RWPE1 (cell line): ENCODE measurements around the gene PRKCH.

ENCODE experiments used
- CTCF ChIA-PET: fragments of 350-600 bp; sonication (Branson Sonifier 250); formaldehyde crosslinking; extraction: SDS; loops from one replicate; lab custom pipeline; 2021; lab: Yijun Ruan, JAX
- POLR2A ChIA-PET: fragments of 400-600 bp; formaldehyde crosslinking; extraction: SDS; loops from one replicate; lab custom pipeline; 2020; ENCODE audit warnings: antibody characterized with exemption; ENCODE audit not compliant: low non-redundant PET; lab: Yijun Ruan, JAX
- DNase-seq: peaks from one replicate; pipeline ENCODE4 v3.0.0; 2012; ENCODE audit warnings: low spot score
- H3K27ac ChIP-seq: fragments of 450-650 bp; 2 replicates; pipeline ENCODE4 v1.5.1; 2017
- TF ChIP-seq, protein P1 (sequence below): fragments of 450-650 bp; conservative IDR thresholded peaks from 2 replicates; pipeline ENCODE4 v1.5.1; 2017; ENCODE audit warnings: low read depth, mild to moderate bottlenecking

The PRKCH gene

DNA sequence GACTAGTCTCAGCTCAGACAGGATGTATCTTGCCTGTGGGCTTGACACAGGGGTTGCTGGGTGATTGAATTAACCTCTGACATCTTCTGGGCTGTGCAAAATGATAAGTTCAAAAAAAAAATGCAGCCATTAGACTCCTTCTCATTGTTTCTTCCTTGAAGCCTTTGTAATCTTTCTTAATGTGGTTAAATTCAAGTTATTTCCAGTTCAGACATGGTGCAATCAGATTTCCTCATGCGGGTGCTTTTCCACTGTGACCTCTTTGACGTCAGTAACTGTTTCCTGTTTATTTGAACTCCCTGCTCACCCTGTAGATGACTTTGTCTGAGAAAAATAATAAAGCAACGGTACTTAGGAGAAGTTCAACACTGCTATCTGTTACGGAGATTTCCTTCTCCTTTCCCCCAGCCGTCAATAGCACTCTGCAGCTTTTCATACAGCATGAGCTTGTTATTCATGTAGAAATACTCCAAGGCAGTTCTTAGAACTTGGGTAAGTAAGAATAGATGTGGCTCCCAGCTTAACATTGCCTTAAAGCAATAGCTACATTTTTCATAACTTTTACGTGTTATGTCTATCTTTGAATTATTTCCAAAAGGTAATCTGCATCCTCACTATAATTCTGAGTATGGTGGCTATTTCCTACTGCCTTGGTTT lies 155.5 kb downstream of the PRKCH start:
- no peak overlapping the region for H3K27ac ChIP-seq
- TF ChIP-seq, protein P1, sequence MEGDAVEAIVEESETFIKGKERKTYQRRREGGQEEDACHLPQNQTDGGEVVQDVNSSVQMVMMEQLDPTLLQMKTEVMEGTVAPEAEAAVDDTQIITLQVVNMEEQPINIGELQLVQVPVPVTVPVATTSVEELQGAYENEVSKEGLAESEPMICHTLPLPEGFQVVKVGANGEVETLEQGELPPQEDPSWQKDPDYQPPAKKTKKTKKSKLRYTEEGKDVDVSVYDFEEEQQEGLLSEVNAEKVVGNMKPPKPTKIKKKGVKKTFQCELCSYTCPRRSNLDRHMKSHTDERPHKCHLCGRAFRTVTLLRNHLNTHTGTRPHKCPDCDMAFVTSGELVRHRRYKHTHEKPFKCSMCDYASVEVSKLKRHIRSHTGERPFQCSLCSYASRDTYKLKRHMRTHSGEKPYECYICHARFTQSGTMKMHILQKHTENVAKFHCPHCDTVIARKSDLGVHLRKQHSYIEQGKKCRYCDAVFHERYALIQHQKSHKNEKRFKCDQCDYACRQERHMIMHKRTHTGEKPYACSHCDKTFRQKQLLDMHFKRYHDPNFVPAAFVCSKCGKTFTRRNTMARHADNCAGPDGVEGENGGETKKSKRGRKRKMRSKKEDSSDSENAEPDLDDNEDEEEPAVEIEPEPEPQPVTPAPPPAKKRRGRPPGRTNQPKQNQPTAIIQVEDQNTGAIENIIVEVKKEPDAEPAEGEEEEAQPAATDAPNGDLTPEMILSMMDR, result no peak
- POLR2A ChIA-PET, result no interaction called here
- CTCF ChIA-PET, result interaction anchor here (1.1 kb wide), 1 partner anchor 25 kb away, joined by 3 read pairs; no protein-coding TSS in a partner anchor
- DNase-seq, result peak; percentile 36

DNA sequence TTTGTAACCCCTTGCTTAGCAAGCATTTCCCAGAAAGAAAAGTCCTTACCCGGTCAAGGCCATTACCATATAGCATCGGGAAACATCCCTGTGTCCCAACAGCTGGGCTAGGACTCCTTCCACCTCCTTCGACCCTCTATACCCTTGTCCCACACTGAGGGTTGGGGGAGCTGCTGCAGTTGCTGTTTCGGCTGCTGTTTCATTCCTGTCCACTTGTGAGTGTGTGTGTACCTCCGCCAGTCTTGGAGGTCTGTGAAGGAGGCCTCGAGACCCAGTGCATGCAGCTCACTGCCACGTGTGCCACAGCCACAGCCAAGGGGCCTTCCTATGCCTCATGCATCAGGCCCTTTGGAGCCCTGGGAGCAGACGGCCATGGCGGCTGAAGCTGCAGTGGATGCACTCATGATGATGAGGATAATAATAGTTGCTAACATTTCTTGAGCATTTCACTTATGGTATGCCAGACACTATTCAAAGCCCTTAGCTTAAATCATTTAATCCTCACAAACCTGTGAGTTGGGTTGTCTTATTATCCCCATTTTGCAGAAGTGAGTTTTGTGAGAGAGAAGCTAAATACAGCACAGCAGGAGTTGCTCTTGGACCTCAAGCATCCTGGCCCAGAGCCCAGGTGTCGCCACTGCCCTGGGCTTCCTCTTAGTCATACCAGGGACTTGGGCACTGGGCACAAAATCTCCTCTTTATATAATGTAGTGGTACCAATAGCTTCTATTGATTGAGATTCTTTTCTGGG lies 156.5 kb downstream of the PRKCH start:
- no peak for DNase-seq
- CTCF ChIA-PET, result interaction anchor here (0.5 to 1.1 kb wide), 3 partner anchors 24 to 241 kb away, joined by 3 read pairs; no protein-coding TSS in a partner anchor
- POLR2A ChIA-PET, result no interaction called here
- peak overlapping the region; percentile 70 for H3K27ac ChIP-seq
- TF ChIP-seq, protein P1, result no peak

DNA sequence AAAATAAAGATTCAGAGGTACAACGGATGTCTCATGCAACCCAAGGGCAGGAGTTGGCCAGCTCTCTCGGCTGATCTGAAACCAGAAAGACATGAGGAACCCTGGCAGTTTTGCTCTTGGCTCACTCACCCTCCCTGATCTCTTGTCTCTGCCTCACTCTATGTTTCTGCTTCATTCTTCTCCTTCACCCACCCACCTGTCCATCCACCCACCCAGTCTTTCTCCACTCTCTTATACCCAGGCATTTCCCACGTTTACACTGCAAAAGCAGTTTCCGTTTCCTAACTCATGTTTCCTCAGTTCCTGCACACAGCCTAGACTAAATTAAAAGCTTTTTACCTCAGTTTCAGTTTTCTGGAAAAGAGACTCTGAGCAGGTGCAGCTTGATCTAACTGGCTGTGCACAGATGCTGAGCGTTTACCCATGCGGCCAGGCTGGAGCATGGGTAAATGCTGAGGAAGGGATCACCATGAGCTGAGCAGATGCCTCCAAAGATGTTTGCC lies 157.6 kb downstream of the PRKCH start:
- no peak for DNase-seq
- H3K27ac ChIP-seq, result peak overlapping the region; percentile 70
- TF ChIP-seq, protein P1, result no peak
- ChIA-PET POLR2A (no interaction called here), CTCF (no interaction called here)

DNA sequence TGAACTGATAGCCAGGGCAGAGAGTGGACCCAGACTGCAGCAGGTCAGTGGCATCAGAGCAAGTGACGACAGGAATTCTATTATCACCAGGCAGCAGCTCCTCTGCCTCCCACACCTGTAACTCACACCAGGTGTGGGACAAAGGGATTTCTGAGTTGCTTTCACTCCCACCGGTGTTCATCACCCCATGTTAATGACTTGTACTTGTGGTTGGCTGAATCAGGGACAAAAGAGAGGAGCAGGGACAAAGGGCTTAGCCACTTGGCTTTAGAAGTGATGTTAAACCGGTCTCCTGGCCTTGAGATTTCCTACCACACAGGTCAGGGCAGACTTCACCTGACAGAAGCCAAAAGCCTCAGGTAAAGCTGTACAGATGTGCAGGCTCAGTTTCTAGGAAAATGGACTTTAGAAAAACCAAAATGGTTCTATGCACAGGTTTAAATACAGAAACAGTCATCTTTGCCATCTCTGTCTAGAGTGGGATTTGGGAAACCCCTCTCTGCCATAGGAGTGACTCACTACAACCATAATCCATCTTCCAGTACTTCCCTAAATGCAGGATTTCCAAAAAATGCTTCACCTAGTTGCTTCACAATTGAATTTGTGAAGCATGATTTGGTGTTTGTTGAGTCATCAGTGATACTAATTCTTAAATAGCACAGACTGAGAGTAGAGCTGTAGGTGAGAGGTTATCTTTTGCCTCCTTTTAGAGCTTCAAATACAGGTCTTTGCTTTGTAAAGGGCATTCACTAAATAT lies 158.5 kb downstream of the PRKCH start:
- peak overlapping the region; percentile 70 for H3K27ac ChIP-seq
- CTCF ChIA-PET, result interaction anchor here (0.6 kb wide), 1 partner anchor 22 kb away, joined by 5 read pairs; no protein-coding TSS in a partner anchor
- TF ChIP-seq, protein P1, result no peak
- POLR2A ChIA-PET, result no interaction called here
- DNase-seq, result peak; percentile 31

DNA sequence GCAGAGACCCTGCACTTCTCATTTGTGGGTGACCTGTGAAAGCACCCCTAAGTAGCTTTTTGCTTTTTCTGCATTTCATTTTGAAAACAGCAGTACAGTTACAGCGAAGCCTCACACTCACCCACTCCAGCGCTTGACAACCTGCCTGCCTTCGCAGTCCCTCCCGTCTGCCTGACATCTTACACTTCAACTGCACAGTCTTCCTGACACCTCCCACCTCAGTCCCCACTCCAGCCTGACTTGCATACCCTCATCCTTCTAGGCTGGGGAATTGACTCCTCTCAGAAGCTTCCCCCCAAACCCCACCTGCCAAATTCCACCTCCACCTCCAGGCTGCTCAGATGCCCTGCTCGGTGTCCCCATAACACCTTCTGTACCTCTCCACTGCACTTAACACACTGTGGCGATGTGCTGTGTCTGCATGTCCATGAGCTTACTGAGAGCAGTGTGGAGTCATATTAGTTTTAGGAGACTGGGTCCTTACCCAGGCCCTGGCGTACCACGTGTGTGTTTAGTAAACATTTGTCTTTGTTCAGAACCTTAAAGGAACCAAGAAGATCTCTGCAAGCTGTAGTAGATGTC lies 159.4 kb downstream of the PRKCH start:
- CTCF ChIA-PET, result interaction anchor here (0.6 kb wide), 2 partner anchors 21 to 150 kb away, joined by 5 read pairs; no protein-coding TSS in a partner anchor
- TF ChIP-seq, protein P1, result no peak
- POLR2A ChIA-PET, result interaction anchor here (1.0 kb wide), 1 partner anchor 12 kb away, joined by 3 read pairs; no protein-coding TSS in a partner anchor
- peak overlapping the region; percentile 48 for H3K27ac ChIP-seq
- DNase-seq, result no peak
